Measurements from ENCODE around the gene PCDH9.

DNA sequence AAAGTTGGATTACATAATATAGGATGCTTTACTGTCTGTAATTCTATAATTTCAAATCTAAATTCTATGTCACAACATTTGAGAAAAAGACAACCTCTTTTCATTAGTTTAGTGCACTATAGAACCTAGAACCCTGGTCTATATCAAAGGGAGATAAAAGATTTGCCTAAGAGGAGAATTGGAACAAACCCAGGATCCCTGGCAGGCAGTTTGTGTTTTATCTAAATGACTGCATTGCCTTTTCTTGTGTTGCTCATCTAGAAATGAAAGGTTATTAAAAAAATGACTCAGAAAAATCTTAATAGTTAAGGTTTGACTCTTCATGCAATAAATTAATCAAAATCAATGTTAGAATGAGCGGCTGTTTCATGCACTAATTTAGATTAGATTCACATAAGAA is 96.7 kb downstream of the PCDH9 start:
- no peak for TF ChIP-seq CTCF (conservative IDR thresholded peaks at IDR 0.05; ENCODE audit: low read depth, low read length)
- no peak for TF ChIP-seq EZH2 (IDR thresholded peaks at IDR 0.05; ENCODE audit: borderline replicate concordance, low read depth, low read length, poor library complexity, severe bottlenecking)

Measured in A673 (cell line).